ENCODE data around the gene ELL3.
"Not testable (repeated sequence)": the region's sequence is repeated elsewhere in the genome, so short reads cannot be mapped to it uniquely, and the experiment has no call there.

Gene ELL3

GRCh38 chr15:43808435-43808950, 31.7 kb upstream of the ELL3 start:
- Histone ChIP-seq H2BK12ac (ENCODE audit: low read length) (no peak overlapping the region), H3K27me3 (ENCODE audit: control insufficient read depth in 3 of 3, insufficient read depth in 3 of 3, low read depth in 1 of 3, low read length in 3 of 3) (no peaks in the 10 kb centered on the region), H3K18ac (ENCODE audit: low read length) (no peak overlapping the region), H3K4me2 (ENCODE audit: insufficient read depth, low read length, poor library complexity, severe bottlenecking) (no peak overlapping the region), H3K79me1 (ENCODE audit: low read depth, low read length) (no peaks in the 10 kb centered on the region), H2AK5ac (ENCODE audit: low read depth, low read length) (no peak overlapping the region), H2AFZ (ENCODE audit: low read length) (no peak overlapping the region), H2BK120ac (ENCODE audit: low read depth, low read length) (no peak overlapping the region), H3K23ac (ENCODE audit: low read depth, low read length, poor library complexity) (no peak overlapping the region), H4K91ac (ENCODE audit: low read depth, low read length, poor library complexity) (no peak overlapping the region), H3K4ac (ENCODE audit: low read length) (no peak overlapping the region), H2BK5ac (ENCODE audit: low read length) (no peak overlapping the region), H3K4me3 (ENCODE audit: low read length in 2 of 2) (no peak overlapping the region), H2BK15ac (ENCODE audit: low read length) (no peak overlapping the region), H4K8ac (ENCODE audit: low read depth, low read length) (no peak overlapping the region), H3K9me3 (replicated peaks in 1 of 2; ENCODE audit: control insufficient read depth in 2 of 2, insufficient read depth in 1 of 2, low read depth in 1 of 2, low read length in 2 of 2) (no peaks in the 10 kb centered on the region), H3K4me1 (ENCODE audit: control insufficient read depth in 2 of 2, insufficient read depth in 1 of 2, low read depth in 1 of 2, low read length in 2 of 2) (no peaks in the 10 kb centered on the region), H3K36me3 (replicated peaks in 1 of 2; ENCODE audit: control insufficient read depth in 2 of 2, insufficient read depth in 2 of 2, low read length in 2 of 2) (peaks cover 42 to 93% of the 10 kb centered on the region in 2 donors), H3K14ac (ENCODE audit: low read length) (no peak overlapping the region), H3K27ac (replicated peaks; ENCODE audit: low read length) (no peak overlapping the region), H3K9ac (ENCODE audit: low read depth, low read length, poor library complexity) (no peak overlapping the region)
- WGBS, 2 donors (ENCODE audit: extremely low coverage in 2 of 2, insufficient read length in 2 of 2, insufficient replicate concordance in 1 of 2), result no CpG with 5 or more reads among the region's 5 CpGs
- DNase-seq (ENCODE audit: low spot score), result no peak

DNA sequence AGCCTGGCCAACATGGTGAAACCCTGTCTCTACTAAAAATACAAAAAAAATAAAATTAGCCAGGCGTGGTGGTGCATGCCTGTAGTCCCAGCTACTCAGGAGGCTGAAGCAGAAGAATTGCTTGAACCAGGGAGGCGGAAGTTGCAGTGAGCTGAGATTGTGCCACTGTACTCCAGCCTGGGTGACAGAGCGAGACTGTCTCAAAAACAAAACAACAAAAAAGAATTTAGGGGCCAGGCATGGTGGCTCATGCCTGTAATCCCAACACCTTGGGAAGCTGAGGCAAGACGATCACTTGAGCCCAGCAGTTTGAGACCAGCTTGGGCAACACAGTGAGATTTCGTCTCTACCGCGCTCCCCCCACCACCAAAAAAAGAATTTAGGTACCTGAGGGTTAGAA, 25.9 kb upstream of the ELL3 start:
- H3K18ac ChIP-seq (ENCODE audit: low read length); H4K8ac ChIP-seq (ENCODE audit: low read depth, low read length); H3K79me1 ChIP-seq (ENCODE audit: low read depth, low read length); DNase-seq (ENCODE audit: low spot score); H3K27ac ChIP-seq (replicated peaks; ENCODE audit: low read length); H3K4me3 ChIP-seq (ENCODE audit: low read length in 2 of 2); H2BK5ac ChIP-seq (ENCODE audit: low read length); H3K9ac ChIP-seq (ENCODE audit: low read depth, low read length, poor library complexity); H2BK12ac ChIP-seq (ENCODE audit: low read length); H3K9me3 ChIP-seq (replicated peaks in 1 of 2; ENCODE audit: control insufficient read depth in 2 of 2, insufficient read depth in 1 of 2, low read depth in 1 of 2, low read length in 2 of 2); H2AFZ ChIP-seq (ENCODE audit: low read length); H2BK15ac ChIP-seq (ENCODE audit: low read length); H4K91ac ChIP-seq (ENCODE audit: low read depth, low read length, poor library complexity); H2AK5ac ChIP-seq (ENCODE audit: low read depth, low read length); H3K4me2 ChIP-seq (ENCODE audit: insufficient read depth, low read length, poor library complexity, severe bottlenecking); H3K4me1 ChIP-seq (ENCODE audit: control insufficient read depth in 2 of 2, insufficient read depth in 1 of 2, low read depth in 1 of 2, low read length in 2 of 2); H3K27me3 ChIP-seq (ENCODE audit: control insufficient read depth in 3 of 3, insufficient read depth in 3 of 3, low read depth in 1 of 3, low read length in 3 of 3); H2BK120ac ChIP-seq (ENCODE audit: low read depth, low read length); H3K14ac ChIP-seq (ENCODE audit: low read length); H3K23ac ChIP-seq (ENCODE audit: low read depth, low read length, poor library complexity); H3K4ac ChIP-seq (ENCODE audit: low read length): not testable (repeated sequence)
- peaks cover 26 to 86% of the 10 kb centered on the region in 2 donors for H3K36me3 ChIP-seq (replicated peaks in 1 of 2; ENCODE audit: control insufficient read depth in 2 of 2, insufficient read depth in 2 of 2, low read length in 2 of 2)
- WGBS, 2 donors (ENCODE audit: extremely low coverage in 2 of 2, insufficient read length in 2 of 2, insufficient replicate concordance in 1 of 2), result no CpG with 5 or more reads among the region's 7 CpGs

- Histone ChIP-seq H3K36me3 (replicated peaks in 1 of 2; ENCODE audit: control insufficient read depth in 2 of 2, insufficient read depth in 2 of 2, low read length in 2 of 2) (peaks cover 30 to 85% of the 10 kb centered on the region in 2 donors), H4K91ac (ENCODE audit: low read depth, low read length, poor library complexity) (no peak within 1 kb of the TSS), H3K9me3 (replicated peaks in 1 of 2; ENCODE audit: control insufficient read depth in 2 of 2, insufficient read depth in 1 of 2, low read depth in 1 of 2, low read length in 2 of 2) (no peaks in the 10 kb centered on the region), H3K4ac (ENCODE audit: low read length) (no peak within 1 kb of the TSS), H3K14ac (ENCODE audit: low read length) (peak within 1 kb of the TSS; percentile 72), H3K79me1 (ENCODE audit: low read depth, low read length) (peaks cover 3% of the 10 kb centered on the region), H3K9ac (ENCODE audit: low read depth, low read length, poor library complexity) (peak within 1 kb of the TSS; percentile 71), H2AFZ (ENCODE audit: low read length) (peak within 1 kb of the TSS; percentile 77), H2BK15ac (ENCODE audit: low read length) (no peak within 1 kb of the TSS), H3K4me1 (ENCODE audit: control insufficient read depth in 2 of 2, insufficient read depth in 1 of 2, low read depth in 1 of 2, low read length in 2 of 2) (peaks cover 5 to 6% of the 10 kb centered on the region in 2 donors), H3K4me3 (ENCODE audit: low read length in 2 of 2) (peak within 1 kb of the TSS; percentile 82 to 95), H4K8ac (ENCODE audit: low read depth, low read length) (no peak within 1 kb of the TSS), H3K18ac (ENCODE audit: low read length) (peak within 1 kb of the TSS; percentile 73), H3K27ac (replicated peaks; ENCODE audit: low read length) (peak within 1 kb of the TSS; percentile 86), H2BK5ac (ENCODE audit: low read length) (no peak within 1 kb of the TSS), H2BK120ac (ENCODE audit: low read depth, low read length) (no peak within 1 kb of the TSS), H2BK12ac (ENCODE audit: low read length) (no peak within 1 kb of the TSS), H2AK5ac (ENCODE audit: low read depth, low read length) (peak within 1 kb of the TSS; percentile 12), H3K23ac (ENCODE audit: low read depth, low read length, poor library complexity) (peak within 1 kb of the TSS; percentile 52), H3K4me2 (ENCODE audit: insufficient read depth, low read length, poor library complexity, severe bottlenecking) (peak within 1 kb of the TSS; percentile 74), H3K27me3 (ENCODE audit: control insufficient read depth in 3 of 3, insufficient read depth in 3 of 3, low read depth in 1 of 3, low read length in 3 of 3) (no peaks in the 10 kb centered on the region)
- peak; percentile 54 for DNase-seq (ENCODE audit: low spot score)
- no CpG with 5 or more reads among the region's 44 CpGs for WGBS, 2 donors (ENCODE audit: extremely low coverage in 2 of 2, insufficient read length in 2 of 2, insufficient replicate concordance in 1 of 2)
Observed at GRCh38 chr15:43800286-43801141, 23.7 kb upstream of the ELL3 start, which contains the start of gene HYPK. TSS of gene HYPK (plus strand) at chr15:43800599. CDS start at chr15:43800623, 24 bp downstream.

GRCh38 chr15:43799945-43800285, 23.1 kb upstream of the ELL3 start, which contains the start of gene SERINC4:
TSS of gene SERINC4 (minus strand) at chr15:43800220. CDS start at chr15:43799986, 234 bp downstream.
- Histone ChIP-seq H3K4ac (ENCODE audit: low read length) (no peak within 1 kb of the TSS), H2BK15ac (ENCODE audit: low read length) (no peak within 1 kb of the TSS), H4K8ac (ENCODE audit: low read depth, low read length) (no peak within 1 kb of the TSS), H2BK120ac (ENCODE audit: low read depth, low read length) (no peak within 1 kb of the TSS), H3K9ac (ENCODE audit: low read depth, low read length, poor library complexity) (peak within 1 kb of the TSS; percentile 71), H3K36me3 (replicated peaks in 1 of 2; ENCODE audit: control insufficient read depth in 2 of 2, insufficient read depth in 2 of 2, low read length in 2 of 2) (peaks cover 33 to 85% of the 10 kb centered on the region in 2 donors), H4K91ac (ENCODE audit: low read depth, low read length, poor library complexity) (no peak within 1 kb of the TSS), H2BK5ac (ENCODE audit: low read length) (no peak within 1 kb of the TSS), H3K27ac (replicated peaks; ENCODE audit: low read length) (peak within 1 kb of the TSS; percentile 86), H3K27me3 (ENCODE audit: control insufficient read depth in 3 of 3, insufficient read depth in 3 of 3, low read depth in 1 of 3, low read length in 3 of 3) (no peaks in the 10 kb centered on the region), H3K4me1 (ENCODE audit: control insufficient read depth in 2 of 2, insufficient read depth in 1 of 2, low read depth in 1 of 2, low read length in 2 of 2) (peaks cover 5 to 6% of the 10 kb centered on the region in 2 donors), H3K9me3 (replicated peaks in 1 of 2; ENCODE audit: control insufficient read depth in 2 of 2, insufficient read depth in 1 of 2, low read depth in 1 of 2, low read length in 2 of 2) (no peaks in the 10 kb centered on the region), H3K4me3 (ENCODE audit: low read length in 2 of 2) (peak within 1 kb of the TSS; percentile 82 to 95), H2AK5ac (ENCODE audit: low read depth, low read length) (peak within 1 kb of the TSS; percentile 12), H3K4me2 (ENCODE audit: insufficient read depth, low read length, poor library complexity, severe bottlenecking) (peak within 1 kb of the TSS; percentile 74), H3K14ac (ENCODE audit: low read length) (peak within 1 kb of the TSS; percentile 72), H2BK12ac (ENCODE audit: low read length) (no peak within 1 kb of the TSS), H3K23ac (ENCODE audit: low read depth, low read length, poor library complexity) (peak within 1 kb of the TSS; percentile 52), H3K18ac (ENCODE audit: low read length) (peak within 1 kb of the TSS; percentile 73), H2AFZ (ENCODE audit: low read length) (peak within 1 kb of the TSS; percentile 77), H3K79me1 (ENCODE audit: low read depth, low read length) (peaks cover 3% of the 10 kb centered on the region)
- WGBS, 2 donors (ENCODE audit: extremely low coverage in 2 of 2, insufficient read length in 2 of 2, insufficient replicate concordance in 1 of 2), result no CpG with 5 or more reads among the region's 8 CpGs
- no peak for DNase-seq (ENCODE audit: low spot score)

Data from neuronal stem cell (in vitro differentiated cells).